Heart right ventricle (tissue), 16 donors: ENCODE data around the gene UNC119. TPM values are rescaled to one million over a fixed set of nuclear protein-coding genes. Genes with fewer than 3 reads are reported as not detected.
A peak's percentile ranks its signal among the peaks of the same experiment; 100 is the strongest.

Experiments
- ATAC-seq, 8 donors: fragments of 200-7000 bp; cut with Tn5 transposase; one replicate each; pipeline ENCODE4 v1.9.1; 2020; ENCODE audit warnings: mild to moderate bottlenecking in 8 of 8, moderate library complexity in 8 of 8, moderate number of reproducible peaks in 1 of 8
- DNase-seq, 2 donors: peaks; one replicate each; pipeline ENCODE4 v3.0.0-alpha.2; 2020
- H3K27ac ChIP-seq, 10 donors: fragments of 200-600 bp; sonication (generic) in 2 of 10; one replicate each; pipeline versions ENCODE4 v1.5.0 to v1.8.0; 2020 to 2022; ENCODE audit warnings: mild to moderate bottlenecking in 3 of 10
- H3K27me3 ChIP-seq, 7 donors: fragments of 200-600 bp; one replicate each; pipeline ENCODE4 v1.8.0; 2021 to 2022; ENCODE audit warnings: mild to moderate bottlenecking in 2 of 7
- H3K36me3 ChIP-seq, 9 donors: fragments of 200-600 bp; sonication (generic) in 1 of 9; one replicate each; pipeline versions ENCODE4 v1.5.0 to v1.8.0; 2020 to 2022; ENCODE audit warnings: mild to moderate bottlenecking in 2 of 9
- H3K4me1 ChIP-seq, 9 donors: fragments of 200-600 bp; sonication (generic) in 1 of 9; one replicate each; pipeline versions ENCODE4 v1.5.0 to v1.8.0; 2020 to 2022; ENCODE audit warnings: mild to moderate bottlenecking in 4 of 9
- H3K4me3 ChIP-seq, 10 donors: fragments of 200-600 bp; sonication (generic) in 2 of 10; one replicate each; pipeline versions ENCODE4 v1.5.0 to v1.8.0; 2020 to 2022; ENCODE audit warnings: mild to moderate bottlenecking in 7 of 10, moderate library complexity in 2 of 10
- H3K9me3 ChIP-seq, 11 donors: fragments of 200-600 bp in 10 of 11; sonication (generic) in 2 of 11; one replicate each; pipeline versions ENCODE4 v1.5.0 to v1.8.0; 2013 to 2022; ENCODE audit warnings: mild to moderate bottlenecking in 2 of 11, control low read depth in 1 of 11, moderate library complexity in 1 of 11
- WGBS, 2 donors: extraction: QIAGEN DNeasy Blood & Tissue Kit; methylation state at CpG; one replicate each; pipeline ENCODE4 v1.1.7; 2013; ENCODE audit warnings: inconsistent platforms in 1 of 2; 5-methylcytosine and 5-hydroxymethylcytosine counted together
- intact Hi-C, 10 donors: fragments of 100-400 bp; cut with DNase I; formaldehyde crosslinking; loops; one replicate each; pipeline versions ENCODE4 v1.11.1 to v1.14.2; 2022
- polyA plus RNA-seq, 2 donors: library from polyadenylated mRNA; stranded (reverse); fragments of 200-250 nt; gene quantifications; one replicate each; pipeline ENCODE4 v1.2.3, GENCODE V29; 2013
- total RNA-seq, 10 donors: library from RNA; stranded (reverse); fragmentation: NEBNext Ultra II Directional in 3 of 10; extraction: Animal tissue kit (Norgen Biotek cat#: 25700) in 3 of 10; gene quantifications; one replicate each; pipeline versions ENCODE4 v1.2.1 to v1.2.4, GENCODE V29; 2021 to 2023
- TF ChIP-seq, protein P1 (sequence below), 9 donors: fragments of 200-600 bp; sonication (generic) in 2 of 9; IDR thresholded peaks; one replicate each; pipeline versions ENCODE4 v1.5.0 to v1.8.0; 2021 to 2022; ENCODE audit warnings: antibody characterized with exemption in 9 of 9, mild to moderate bottlenecking in 5 of 9, moderate library complexity in 1 of 9
- donor health status: Arrhythmogenic right ventricular cardiomyopathy.
- donor health status: ischemic (EF 13 %, LVEDD 7.1; RV severe dilation, severe dysfunction).
- donor health status: healthy with polysubstance abuse.
- donor health status: DM: no; HTN: yes; CAD: no.
- donor health status: DM: no; HTN: no; CAD: no.
- donor health status: ischemic (EF 25% LVEDD 6.9; RV normal size, moderate dysfunction).
- donor health status: ischemic (EF 25% LVEDD 5.7; RV mildly dilated, moderate dysfunction).
- donor health status: healthy.
- donor health status: DM: yes; HTN: yes; CAD: no.
- donor health status: Ischemic cardiomyopathy.
- donor health status: ischemic (EF 35%, LVEDD 5.7; RV mildly dilated, moderate dysfunction).
- donor health status: nonischemic (EF 11% LVEDD 7.7; RV severe dilation, severe dysfunction).
- donor health status: DM: yes; HTN: yes; CAD: no.
- donor health status: PGD.
- donor health status: ischemic (EF 29% LVEDD 5.4; RV normal size, mild dysfunction).
- donor health status: nonischemic (EF 23%, LVEDD 6.1; RV moderate dilation, normal function).

The UNC119 gene
- total and polyA plus RNA-seq, 12 donors: 10.6 to 23.8 (median 21.0) TPM

DNA sequence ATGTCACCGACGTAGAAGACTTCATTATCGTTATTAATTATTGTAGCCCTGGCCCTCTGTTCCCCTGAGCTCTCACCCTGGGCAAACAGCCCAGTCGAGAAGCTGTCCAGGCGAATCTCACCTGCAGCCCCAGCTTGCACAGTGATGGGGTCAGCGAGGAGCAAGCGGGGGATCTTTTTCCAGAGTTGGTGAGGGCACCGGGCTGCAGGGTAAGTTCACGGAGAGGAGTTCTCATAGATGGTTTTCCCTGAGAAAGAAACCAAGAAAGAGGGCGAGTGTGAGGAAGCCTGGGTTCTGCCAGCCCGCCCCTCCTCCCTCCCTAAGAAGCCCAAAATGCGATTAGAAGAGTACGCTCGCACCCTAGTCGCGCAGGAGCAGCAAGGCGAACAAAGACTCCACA is 46.0 kb upstream of the UNC119 start:
- no peaks in the 10 kb centered on the region for H3K9me3 ChIP-seq
- H3K4me1 ChIP-seq: peaks cover 0 to 22% (median 13%) of the 10 kb centered on the region in 9 donors
- no peaks in the 10 kb centered on the region for H3K27me3 ChIP-seq
- no peak for ATAC-seq
- TF ChIP-seq, protein P1, sequence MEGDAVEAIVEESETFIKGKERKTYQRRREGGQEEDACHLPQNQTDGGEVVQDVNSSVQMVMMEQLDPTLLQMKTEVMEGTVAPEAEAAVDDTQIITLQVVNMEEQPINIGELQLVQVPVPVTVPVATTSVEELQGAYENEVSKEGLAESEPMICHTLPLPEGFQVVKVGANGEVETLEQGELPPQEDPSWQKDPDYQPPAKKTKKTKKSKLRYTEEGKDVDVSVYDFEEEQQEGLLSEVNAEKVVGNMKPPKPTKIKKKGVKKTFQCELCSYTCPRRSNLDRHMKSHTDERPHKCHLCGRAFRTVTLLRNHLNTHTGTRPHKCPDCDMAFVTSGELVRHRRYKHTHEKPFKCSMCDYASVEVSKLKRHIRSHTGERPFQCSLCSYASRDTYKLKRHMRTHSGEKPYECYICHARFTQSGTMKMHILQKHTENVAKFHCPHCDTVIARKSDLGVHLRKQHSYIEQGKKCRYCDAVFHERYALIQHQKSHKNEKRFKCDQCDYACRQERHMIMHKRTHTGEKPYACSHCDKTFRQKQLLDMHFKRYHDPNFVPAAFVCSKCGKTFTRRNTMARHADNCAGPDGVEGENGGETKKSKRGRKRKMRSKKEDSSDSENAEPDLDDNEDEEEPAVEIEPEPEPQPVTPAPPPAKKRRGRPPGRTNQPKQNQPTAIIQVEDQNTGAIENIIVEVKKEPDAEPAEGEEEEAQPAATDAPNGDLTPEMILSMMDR (IDR thresholded peaks at IDR 0.05): no peak
- peaks cover 0 to 6% (median 0%) of the 10 kb centered on the region in 9 donors for H3K36me3 ChIP-seq
- intact Hi-C loops: loop anchor here in 1 of 10 donors (2.0 kb wide), 1 partner anchor 22 kb away; the partner anchor contains the start of gene ALDOC
- 3 to 6% methylated on average over 17 of the region's 17 CpGs for WGBS, 2 donors
- DNase-seq: no peak
- H3K4me3 ChIP-seq: peak overlapping the region; percentile 26 to 80 (median 67)
- peak overlapping the region in 5 of 10 donors; percentile 84 to 96 (median 93) for H3K27ac ChIP-seq

DNA sequence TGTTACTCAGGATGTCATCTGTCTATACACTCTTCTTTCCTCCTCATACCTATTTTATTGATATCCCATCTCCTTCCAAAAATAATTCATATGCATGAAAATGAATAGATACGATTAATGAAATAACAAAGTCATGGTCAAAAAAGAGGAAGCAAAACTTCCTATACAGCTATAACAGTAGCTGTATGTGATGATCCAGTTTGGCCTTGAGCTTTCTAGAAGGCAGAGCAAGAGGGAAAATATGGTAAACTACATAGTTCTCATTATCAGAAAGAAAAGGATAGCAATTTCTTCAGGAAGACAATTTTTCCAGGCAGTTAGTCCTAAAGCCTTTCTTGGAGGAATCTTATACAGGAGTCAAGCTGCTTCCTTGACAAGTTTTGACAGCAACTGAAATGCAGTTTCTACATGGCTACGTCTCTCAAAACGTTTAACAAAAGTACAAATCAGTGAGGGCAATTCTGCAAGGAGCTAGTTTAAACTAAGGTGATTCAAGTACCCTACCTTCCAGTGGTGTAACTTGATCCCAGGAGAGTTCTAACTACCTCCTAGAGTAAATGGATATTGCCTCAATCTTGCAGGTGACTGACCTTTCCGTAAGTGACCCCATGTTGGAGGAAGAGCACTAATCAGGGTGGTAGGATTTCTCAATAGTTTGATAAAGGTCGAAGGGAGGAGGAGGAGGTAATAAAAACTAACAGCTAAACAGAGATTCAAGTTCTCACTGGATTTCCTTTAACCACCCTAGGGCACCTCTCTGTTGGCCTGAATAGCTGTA is 45.4 kb upstream of the UNC119 start:
- H3K9me3 ChIP-seq: no peaks in the 10 kb centered on the region
- ATAC-seq (no peak), DNase-seq (no peak)
- peak overlapping the region in 1 of 10 donors; percentile 96 for H3K27ac ChIP-seq
- H3K27me3 ChIP-seq: no peaks in the 10 kb centered on the region
- peaks cover 0 to 22% (median 13%) of the 10 kb centered on the region in 9 donors for H3K4me1 ChIP-seq
- peaks cover 0 to 11% (median 0%) of the 10 kb centered on the region in 9 donors for H3K36me3 ChIP-seq
- WGBS, 2 donors: 53% methylated on average over 5 of the region's 5 CpGs
- H3K4me3 ChIP-seq: peak overlapping the region in 5 of 10 donors; percentile 64 to 71 (median 69)
- TF ChIP-seq, protein P1 (IDR thresholded peaks at IDR 0.05): no peak
- intact Hi-C loops: loop anchor here in 1 of 10 donors (2.0 kb wide), 1 partner anchor 21 kb away; the partner anchor contains the start of gene ALDOC

GRCh38 chr17:28592260-28592659 is 39.8 kb upstream of the UNC119 start:
- DNase-seq (no peak), ATAC-seq (no peak)
- H3K36me3 ChIP-seq: peaks cover 0 to 60% (median 0%) of the 10 kb centered on the region in 9 donors
- H3K9me3 ChIP-seq: no peaks in the 10 kb centered on the region
- H3K4me1 ChIP-seq: no peaks in the 10 kb centered on the region
- WGBS, 2 donors: 93 to 95% methylated on average over 4 of the region's 4 CpGs
- no peak overlapping the region for H3K27ac ChIP-seq
- no peak overlapping the region for H3K4me3 ChIP-seq
- intact Hi-C loops: no loop called here
- no peaks in the 10 kb centered on the region for H3K27me3 ChIP-seq
- TF ChIP-seq, protein P1 (IDR thresholded peaks at IDR 0.05): no peak

DNA sequence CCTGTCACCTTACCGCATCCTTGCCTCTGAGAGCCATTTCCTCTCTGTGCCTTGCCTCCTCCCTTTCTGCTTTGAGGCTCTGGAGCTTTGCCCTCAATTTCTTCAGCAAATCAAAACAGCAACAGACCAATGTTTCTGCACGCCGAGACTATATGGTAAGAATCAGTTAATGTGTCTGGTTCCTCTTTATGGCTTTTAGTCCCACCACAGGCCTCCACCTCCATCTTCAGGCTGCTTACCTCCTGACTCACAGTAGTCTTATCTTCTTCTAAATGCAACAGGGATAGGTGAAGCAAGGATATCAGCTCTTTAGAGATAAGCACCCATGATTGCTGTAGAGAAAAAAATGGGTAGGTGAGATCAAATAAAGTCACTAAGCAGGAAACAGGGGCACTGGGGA is 33.4 kb upstream of the UNC119 start:
- Histone ChIP-seq H3K36me3 (peaks cover 0 to 80% (median 0%) of the 10 kb centered on the region in 9 donors), H3K9me3 (no peaks in the 10 kb centered on the region), H3K27ac (no peak overlapping the region), H3K4me3 (no peak overlapping the region), H3K4me1 (no peaks in the 10 kb centered on the region), H3K27me3 (no peaks in the 10 kb centered on the region)
- DNase-seq (no peak), ATAC-seq (no peak)
- intact Hi-C loops: no loop called here
- TF ChIP-seq, protein P1 (IDR thresholded peaks at IDR 0.05): no peak
- WGBS, 2 donors: 66 to 80% methylated on average over 3 of the region's 3 CpGs
